ENCODE measurements around the gene OR6B3.

DNA sequence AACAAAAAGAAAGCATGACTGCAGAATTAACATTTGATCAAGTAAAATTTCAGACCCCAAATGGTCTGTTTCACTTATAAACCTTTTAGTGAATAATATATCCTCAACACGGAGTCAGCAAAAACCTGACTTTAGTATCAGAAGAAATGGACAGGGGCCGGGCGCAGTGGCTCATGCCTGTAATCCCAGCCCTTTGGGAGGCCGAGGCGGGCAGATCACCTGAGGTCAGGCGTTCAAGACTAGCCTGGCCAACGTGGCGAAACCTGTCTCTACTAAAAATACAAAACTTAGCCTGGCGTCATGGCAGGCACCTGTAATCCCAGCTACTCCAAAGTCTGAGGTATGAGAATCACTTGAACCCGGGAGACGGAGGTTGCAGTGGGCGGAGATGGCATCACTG lies 3.0 kb downstream of the OR6B3 start:
- TF ChIP-seq, protein P1, sequence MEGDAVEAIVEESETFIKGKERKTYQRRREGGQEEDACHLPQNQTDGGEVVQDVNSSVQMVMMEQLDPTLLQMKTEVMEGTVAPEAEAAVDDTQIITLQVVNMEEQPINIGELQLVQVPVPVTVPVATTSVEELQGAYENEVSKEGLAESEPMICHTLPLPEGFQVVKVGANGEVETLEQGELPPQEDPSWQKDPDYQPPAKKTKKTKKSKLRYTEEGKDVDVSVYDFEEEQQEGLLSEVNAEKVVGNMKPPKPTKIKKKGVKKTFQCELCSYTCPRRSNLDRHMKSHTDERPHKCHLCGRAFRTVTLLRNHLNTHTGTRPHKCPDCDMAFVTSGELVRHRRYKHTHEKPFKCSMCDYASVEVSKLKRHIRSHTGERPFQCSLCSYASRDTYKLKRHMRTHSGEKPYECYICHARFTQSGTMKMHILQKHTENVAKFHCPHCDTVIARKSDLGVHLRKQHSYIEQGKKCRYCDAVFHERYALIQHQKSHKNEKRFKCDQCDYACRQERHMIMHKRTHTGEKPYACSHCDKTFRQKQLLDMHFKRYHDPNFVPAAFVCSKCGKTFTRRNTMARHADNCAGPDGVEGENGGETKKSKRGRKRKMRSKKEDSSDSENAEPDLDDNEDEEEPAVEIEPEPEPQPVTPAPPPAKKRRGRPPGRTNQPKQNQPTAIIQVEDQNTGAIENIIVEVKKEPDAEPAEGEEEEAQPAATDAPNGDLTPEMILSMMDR (conservative IDR thresholded peaks at IDR 0.05; ENCODE audit: low read depth, low read length) = no peak
- no peak for TF ChIP-seq EZH2 (IDR thresholded peaks at IDR 0.05; ENCODE audit: borderline replicate concordance, low read depth, low read length, poor library complexity, severe bottlenecking)
